NCI-H146 (cell line): ENCODE results near the gene GRB7.
"Not testable (repeated sequence)": the region's sequence is repeated elsewhere in the genome, so short reads cannot be mapped to it uniquely, and the experiment has no call there.

ENCODE experiments used
- DNase-seq: peaks from one replicate; lab custom pipeline; 2025; lab: John Stamatoyannopoulos, UW

Gene GRB7

GRCh38 chr17:39737760-39738567, at the start of gene GRB7:
GRB7 (plus strand) TSS chr17:39737938; CDS start chr17:39742302, 4,364 bp downstream.
- peak; percentile 78 for DNase-seq

DNA sequence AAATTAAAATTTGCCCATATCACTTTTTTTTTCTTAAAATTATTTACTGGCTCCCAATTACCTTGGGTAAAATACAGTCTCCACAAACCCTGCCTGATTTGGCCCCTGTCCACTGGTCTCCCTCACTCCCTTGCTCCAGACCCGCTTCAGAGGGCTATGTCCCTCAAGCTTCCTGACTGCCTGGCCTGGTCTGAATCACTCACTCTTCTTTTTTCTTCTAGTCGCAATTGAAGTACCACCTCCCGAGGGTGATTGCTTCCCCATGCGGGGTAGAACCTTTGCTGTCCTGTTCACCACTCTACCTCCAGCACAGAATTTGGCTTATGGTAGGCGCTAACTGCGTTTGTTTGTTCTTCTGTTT, 49.3 kb upstream of the GRB7 start:
- peak; percentile 14 for DNase-seq

- no peak for DNase-seq
These were observed 48.8 kb upstream of the GRB7 start for GRCh38 chr17:39688945-39689344.

- DNase-seq: no peak
These were observed 43.1 kb upstream of the GRB7 start for GRCh38 chr17:39694593-39694992.

GRCh38 chr17:39695089-39695474, 42.7 kb upstream of the GRB7 start:
- no peak for DNase-seq

GRCh38 chr17:39696731-39697130, 41.0 kb upstream of the GRB7 start:
- DNase-seq: no peak

DNA sequence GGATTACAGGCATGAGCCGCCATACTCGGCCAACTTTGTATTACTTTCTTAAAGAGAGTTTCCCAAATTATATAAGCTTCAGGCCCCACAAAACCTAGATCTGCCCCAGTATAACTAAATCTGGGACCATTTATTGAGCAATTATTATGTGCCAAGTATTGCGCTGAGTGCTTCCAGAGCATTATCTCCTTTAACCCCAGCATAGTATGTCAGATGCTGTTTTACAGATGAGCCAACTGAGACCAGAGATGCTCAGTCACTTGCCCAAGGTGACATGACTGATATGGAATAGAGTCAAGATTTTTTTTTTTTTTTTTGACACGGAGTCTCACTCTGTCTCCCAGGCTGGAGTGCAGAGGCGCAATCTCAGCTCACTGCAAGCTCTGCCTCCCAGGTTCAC, 39.8 kb upstream of the GRB7 start:
- no peak for DNase-seq

- DNase-seq: not testable (repeated sequence)
These were observed 38.5 kb upstream of the GRB7 start for GRCh38 chr17:39699157-39699817.

- no peak for DNase-seq
These were observed 38.0 kb upstream of the GRB7 start, which contains the start of gene ERBB2 for GRCh38 chr17:39699818-39700147. ERBB2 (plus strand) TSS chr17:39700064; CDS start chr17:39700239, 175 bp downstream.

- DNase-seq: no peak
These were observed 37.4 kb upstream of the GRB7 start for GRCh38 chr17:39700148-39700987.

- no peak for DNase-seq
These were observed 36.5 kb upstream of the GRB7 start for GRCh38 chr17:39701012-39701783.

GRCh38 chr17:39701784-39702422, 35.8 kb upstream of the GRB7 start:
- no peak for DNase-seq

- no peak for DNase-seq
These were observed 34.5 kb upstream of the GRB7 start for GRCh38 chr17:39702901-39703893.

DNA sequence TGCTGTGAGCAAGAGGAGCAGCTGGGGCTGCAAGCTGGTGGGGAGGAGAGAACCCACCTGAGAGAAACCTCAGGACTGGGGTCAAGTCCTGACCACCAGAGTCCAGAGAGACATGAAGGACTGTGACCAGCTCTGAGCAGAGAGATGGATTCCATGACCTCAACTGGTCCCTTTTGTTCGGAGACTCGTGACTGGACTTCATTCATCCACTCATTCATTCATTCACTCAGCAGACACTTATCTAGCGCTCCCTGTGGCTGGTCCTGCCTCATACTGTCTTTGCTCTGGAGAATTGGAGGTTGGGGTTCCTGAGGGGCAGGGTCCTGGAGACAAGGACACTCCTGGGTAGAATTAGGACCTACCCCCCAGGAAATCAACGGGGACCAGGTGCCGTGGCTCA, 33.8 kb upstream of the GRB7 start:
- no peak for DNase-seq

- DNase-seq: no peak
These were observed 32.8 kb upstream of the GRB7 start for GRCh38 chr17:39704821-39705551.

DNA sequence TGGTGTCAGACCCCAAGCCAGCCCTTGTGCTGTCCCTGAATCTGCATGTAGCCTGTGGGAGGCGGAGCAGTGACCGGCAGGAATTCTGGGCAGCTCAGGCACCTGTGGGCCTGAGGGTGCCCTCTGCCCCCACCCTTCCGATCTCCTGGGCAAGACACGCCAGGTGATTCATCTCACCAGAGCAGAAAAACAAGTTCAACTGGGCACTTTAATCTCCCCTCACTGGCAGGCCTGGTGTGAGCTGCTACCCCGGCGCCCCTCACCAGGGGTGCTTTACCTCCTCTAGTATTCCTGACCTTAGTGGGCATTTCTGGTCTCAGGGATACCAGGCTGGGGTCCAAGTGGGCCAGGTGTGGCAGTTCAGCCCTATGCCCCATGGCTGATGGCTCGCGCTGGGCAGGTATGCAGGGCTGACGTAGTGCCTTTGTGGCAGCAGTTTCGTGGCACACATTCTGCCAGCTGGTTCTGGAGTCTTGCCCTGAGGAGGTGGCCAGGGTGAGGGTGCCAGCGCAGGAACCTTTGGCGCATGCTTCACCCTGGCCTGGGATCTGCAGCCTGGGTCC, 31.9 kb upstream of the GRB7 start:
- DNase-seq: no peak

GRCh38 chr17:39706383-39706782, 31.4 kb upstream of the GRB7 start:
- DNase-seq: no peak

- DNase-seq: no peak
These were observed 30.8 kb upstream of the GRB7 start for GRCh38 chr17:39706921-39707337.

GRCh38 chr17:39709319-39709997, 28.3 kb upstream of the GRB7 start:
- DNase-seq: no peak
